ENCODE data around the gene ECPAS.

GRCh38 chr9:111431684-111432083 lies 52.5 kb downstream of the ECPAS start:
- TF ChIP-seq POLR2A (IDR thresholded peaks at IDR 0.05) (no peak), CTCF (IDR thresholded peaks at IDR 0.05) (no peak)
